HG03045 (cell line): ENCODE results near the gene C8A.

Source experiments
- ATAC-seq: cut with Tn5 transposase; IDR thresholded peaks from one replicate; pipeline ENCODE4 v1.9.1; 2021; ENCODE audit warnings: mild to moderate bottlenecking, moderate library complexity; ENCODE audit not compliant: unreplicated experiment

The C8A gene

GRCh38 chr1:56836359-56836758 lies 18.2 kb upstream of the C8A start:
- no peak for ATAC-seq

- no peak for ATAC-seq
These were observed 17.2 kb upstream of the C8A start for GRCh38 chr1:56837244-56837939.

DNA sequence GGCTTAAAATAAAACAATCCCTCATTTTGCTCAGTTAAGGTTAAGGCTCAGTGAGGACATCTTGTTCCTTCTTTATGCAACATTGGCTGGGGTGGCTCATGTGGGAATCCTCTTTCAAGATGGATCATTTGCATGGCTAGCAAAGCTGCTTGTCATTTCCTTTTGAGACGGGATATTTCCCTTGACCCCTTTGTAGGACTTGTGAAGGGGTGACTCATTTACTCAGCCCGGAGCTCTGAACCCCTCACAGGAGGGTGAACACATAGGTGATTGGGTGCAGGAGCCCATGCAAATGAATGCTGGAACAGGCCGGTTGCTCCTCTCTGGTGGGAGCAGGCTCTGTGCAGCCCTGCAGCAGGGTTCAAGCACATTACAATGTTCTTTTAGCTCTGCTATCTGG lies 15.8 kb upstream of the C8A start:
- ATAC-seq: no peak

DNA sequence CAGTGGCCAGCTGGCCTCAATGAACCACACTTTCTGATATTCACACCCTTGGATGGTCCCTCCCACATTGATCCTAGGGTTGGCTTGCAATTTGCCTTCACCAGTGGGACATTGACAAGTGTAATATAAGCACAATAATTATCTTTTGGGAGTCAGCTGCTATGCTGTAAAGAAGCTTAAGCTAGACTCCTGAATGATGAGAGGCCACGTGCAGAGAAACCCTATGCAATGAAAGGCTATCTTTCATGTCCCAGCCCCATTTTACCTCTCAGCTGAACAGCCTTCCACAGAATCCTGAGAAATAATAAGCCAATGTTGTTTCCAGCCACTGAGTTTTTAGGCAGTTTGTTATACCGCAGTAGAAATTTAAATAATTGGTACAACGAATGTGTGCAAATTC lies 11.1 kb upstream of the C8A start:
- no peak for ATAC-seq

DNA sequence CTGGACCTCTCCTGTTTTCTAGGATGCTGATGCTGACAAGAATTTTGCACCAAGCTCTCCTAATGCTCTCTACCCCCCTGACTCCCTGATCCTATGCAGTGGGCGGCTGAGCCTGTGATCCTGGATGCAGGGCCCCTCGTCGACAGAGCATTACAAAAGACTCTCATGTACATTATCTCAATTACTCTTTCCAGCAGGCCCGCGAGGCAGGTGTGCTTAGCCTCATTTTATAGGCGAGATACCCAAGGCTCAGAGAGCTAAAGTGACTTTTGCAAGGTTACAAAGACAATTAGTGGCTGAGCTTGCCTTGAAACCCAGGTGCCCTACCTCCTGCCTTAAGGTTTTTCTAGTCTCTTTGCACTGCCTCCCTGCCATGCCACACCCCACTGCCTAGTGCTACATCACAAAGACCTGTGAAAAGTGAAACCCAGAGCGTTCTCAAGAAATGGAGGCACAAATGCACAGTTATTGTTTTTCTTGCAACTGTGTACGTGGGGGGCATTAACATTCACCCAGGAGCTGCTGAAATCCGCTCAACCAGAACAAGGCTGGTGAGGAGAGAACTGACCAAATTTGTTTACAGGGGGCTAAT lies 10.0 kb upstream of the C8A start:
- ATAC-seq: no peak

- ATAC-seq: no peak
These were observed 9.3 kb upstream of the C8A start for GRCh38 chr1:56845343-56845742.

DNA sequence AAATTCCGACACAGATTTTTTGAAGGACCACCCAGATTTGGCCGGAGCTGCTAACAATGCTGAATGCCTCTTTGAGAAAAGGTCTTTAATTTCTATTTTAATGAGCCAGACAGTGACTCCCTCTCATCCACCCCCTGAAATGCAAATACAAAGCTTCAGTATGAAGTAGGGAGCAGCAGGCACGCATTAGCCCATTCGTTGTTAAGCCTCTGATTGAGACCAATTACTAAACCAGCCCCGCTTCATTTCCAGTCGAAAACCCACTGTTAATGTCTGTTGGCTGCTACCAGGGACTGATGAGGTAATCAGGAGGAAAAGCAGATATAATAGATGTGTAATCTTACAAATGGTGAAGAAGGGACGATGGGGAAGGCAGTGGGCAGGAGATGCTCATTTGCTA lies 4.8 kb upstream of the C8A start:
- no peak for ATAC-seq

GRCh38 chr1:56850411-56850810 lies 4.2 kb upstream of the C8A start:
- no peak for ATAC-seq

DNA sequence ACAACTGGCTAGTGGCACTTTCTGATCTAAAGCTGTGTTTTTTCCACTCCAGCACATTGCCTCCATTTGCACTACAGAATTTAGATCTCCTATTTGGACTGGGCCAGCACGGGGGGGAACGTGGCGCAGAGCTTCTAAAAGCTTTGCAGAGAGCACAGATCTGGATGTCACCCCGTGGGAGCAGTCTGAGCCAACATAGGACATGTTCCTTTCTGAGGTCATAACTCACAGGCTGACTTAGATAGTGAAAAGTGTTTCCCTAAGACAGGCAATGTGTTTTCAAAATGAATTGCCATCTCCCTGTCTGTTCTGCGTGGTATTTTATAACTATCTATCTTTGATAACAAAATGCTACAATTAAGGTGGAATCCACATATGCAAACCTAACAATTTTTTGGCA lies 3.7 kb upstream of the C8A start:
- ATAC-seq: no peak

DNA sequence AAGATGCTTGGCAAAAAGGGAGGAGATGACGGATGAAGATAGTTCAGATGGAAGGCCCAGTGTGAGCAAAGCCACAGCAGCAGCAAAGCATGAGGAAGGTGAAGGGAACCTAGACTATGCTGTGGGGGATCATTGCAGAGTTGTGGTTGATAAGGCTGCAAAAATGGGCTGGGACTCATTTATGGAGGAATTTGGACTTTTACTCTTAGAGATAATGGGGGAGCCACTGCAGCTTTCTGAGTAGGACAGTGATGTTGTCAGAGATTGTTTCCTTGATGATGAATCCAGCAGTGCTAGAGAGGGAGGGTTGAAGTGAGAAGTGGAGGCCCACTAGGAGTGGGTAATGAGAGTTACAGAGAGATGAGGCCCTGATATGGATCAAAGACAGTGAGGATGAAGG lies 2.1 kb upstream of the C8A start:
- no peak for ATAC-seq

DNA sequence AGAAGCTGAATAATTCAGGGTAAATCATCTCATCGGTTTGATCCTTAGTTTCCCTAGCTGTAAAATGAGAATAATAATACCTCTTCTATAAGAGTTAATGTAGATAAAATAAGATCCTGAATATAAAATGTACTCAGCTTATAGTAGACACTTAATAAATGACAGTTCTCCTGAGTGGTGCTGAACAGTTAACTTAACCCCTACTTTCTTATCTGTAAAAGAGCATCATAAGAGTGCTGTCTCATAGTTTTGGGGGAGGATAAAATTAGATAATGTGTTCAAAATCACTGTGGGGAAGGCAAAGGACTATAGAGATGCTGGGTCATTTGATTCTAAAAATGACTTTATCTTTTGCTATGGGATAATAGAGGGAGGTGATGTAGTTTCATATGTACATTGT lies 593 bp downstream of the C8A start:
- ATAC-seq: no peak

- no peak for ATAC-seq
These were observed 1.6 kb downstream of the C8A start for GRCh38 chr1:56856186-56856585.

DNA sequence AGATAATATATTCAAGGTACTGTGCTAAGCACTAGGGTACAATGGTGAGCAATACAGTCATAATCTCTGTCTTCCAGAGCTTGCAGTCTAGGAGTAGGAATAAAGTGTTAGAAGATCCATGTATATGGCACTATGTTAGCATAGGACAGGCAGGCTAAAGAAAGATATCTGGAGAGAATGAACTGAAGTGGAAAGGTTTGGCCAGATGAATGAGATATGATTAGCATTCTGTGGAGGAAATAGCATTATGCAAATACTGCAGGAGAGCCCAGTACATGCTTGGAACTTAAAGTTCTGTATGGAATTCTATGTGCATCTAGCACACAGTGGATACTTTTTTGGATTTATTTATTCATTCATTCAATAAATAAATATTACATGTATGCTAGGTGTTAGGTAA lies 4.7 kb downstream of the C8A start:
- no peak for ATAC-seq

DNA sequence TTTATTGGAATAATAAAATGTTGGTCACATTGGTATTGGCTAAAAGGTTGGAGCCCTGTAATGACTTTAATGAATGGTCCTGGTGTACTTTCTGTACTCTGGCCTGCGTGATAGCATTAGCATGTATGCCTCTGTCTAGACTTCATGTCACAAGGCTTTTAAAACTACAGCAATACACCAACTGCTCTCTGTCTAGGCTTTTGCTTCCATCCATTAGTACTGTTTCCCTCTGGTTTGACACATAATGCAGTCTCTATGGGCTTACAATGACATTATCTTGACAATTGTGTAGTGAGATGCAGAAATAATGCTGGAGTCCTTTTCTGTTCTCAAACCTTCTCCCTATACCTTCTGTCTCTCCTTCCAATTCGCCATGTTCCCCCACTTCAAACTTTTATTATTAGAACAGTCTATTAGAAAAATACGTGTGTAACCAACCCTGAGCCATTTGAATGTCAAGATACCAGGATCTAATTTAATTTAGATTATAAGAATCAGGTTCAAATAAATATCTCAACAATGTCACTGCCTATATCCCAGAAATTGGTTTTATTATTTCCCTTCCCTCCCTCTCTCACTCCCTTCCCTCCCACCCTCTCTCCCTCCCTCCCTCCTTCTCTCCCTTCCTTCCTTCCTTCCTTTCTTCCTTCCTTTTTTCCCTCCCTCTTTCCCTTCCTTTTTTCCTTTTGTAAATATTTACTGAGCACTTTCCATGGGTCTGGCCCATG lies 8.8 kb downstream of the C8A start:
- no peak for ATAC-seq

- ATAC-seq: no peak
These were observed 9.8 kb downstream of the C8A start for GRCh38 chr1:56864430-56864829.

DNA sequence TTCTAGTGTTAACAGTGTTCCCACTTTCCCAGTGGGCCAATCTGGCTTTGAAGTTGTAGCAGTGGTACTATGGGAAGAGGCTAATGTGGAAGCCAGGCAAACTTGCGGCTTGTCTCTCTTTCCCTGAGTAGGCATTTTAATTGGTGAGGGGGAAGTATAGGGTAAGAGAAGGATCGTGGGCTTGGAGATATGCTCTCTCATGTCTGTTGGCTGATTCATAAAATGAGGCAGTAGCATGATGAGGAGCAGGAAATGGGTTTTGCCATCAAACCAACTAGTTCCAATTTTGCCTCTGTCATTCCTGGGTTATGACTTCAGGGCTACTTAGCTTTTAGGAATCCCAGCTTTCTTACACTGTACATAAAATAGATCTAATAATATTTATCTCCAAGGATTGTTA lies 12.1 kb downstream of the C8A start:
- ATAC-seq: no peak

GRCh38 chr1:56867491-56867890 lies 12.9 kb downstream of the C8A start:
- ATAC-seq: no peak

DNA sequence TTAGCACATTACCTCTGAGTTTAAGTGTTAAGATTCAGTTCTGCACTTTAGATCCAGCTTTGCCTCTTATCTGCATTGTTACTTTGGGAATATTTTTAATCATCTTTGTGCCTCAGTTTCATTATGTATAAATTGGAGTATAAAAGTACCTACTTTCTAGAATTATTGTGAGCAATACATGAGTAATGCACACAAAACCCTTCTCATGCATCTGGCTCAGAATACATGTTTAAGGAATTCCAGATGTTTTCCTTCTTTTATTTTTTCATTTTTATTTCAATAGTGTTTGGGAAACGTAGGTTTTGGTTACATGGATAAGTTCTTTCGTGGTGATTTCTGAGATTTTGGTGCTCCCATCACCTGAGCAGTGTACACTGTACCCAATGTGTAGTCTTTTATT lies 14.2 kb downstream of the C8A start:
- ATAC-seq: no peak

GRCh38 chr1:56872597-56872996 lies 18.0 kb downstream of the C8A start:
- no peak for ATAC-seq

- ATAC-seq: no peak
These were observed 18.6 kb downstream of the C8A start for GRCh38 chr1:56873213-56873612.

DNA sequence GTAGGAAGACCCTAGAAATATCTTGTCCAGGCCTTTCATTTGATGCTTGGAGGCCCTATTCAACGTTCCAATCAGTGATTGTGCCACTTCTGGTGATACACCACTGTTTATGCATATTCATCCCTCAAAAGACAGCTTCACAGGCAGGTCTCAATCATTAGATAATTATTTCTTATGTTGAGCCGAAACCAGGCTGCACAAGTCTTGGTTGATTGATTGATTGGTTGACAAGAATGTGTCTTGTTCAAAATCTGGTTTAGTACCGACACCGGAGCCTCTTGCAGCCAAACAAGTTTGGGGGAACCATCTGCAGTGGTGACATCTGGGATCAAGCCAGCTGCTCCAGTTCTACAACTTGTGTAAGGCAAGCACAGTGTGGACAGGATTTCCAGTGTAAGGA lies 20.1 kb downstream of the C8A start:
- ATAC-seq: no peak

DNA sequence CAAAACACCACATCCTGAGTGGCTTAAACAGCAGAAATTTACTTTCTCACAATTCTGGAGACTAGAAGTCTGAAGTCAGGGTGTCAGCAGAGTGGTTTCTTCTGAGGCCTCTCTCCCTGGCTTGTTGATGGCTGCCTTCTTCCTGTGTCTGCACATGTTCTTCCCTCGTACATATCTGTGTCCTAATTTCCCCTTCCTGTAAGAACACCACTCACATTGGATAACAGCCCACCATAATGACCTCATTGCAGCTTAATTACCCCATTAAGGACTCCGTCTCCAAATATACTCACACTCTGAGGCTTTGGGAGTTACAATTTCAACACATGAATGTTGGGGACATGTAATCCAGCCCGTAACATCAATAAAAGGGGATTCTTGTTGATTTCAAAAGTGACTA lies 23.4 kb downstream of the C8A start:
- no peak for ATAC-seq
